ENCODE results near the gene REP15.
"Not testable (repeated sequence)": the region's sequence is repeated elsewhere in the genome, so short reads cannot be mapped to it uniquely, and the experiment has no call there.

REP15 gene, protein sequence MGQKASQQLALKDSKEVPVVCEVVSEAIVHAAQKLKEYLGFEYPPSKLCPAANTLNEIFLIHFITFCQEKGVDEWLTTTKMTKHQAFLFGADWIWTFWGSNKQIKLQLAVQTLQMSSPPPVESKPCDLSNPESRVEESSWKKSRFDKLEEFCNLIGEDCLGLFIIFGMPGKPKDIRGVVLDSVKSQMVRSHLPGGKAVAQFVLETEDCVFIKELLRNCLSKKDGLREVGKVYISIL

DNA sequence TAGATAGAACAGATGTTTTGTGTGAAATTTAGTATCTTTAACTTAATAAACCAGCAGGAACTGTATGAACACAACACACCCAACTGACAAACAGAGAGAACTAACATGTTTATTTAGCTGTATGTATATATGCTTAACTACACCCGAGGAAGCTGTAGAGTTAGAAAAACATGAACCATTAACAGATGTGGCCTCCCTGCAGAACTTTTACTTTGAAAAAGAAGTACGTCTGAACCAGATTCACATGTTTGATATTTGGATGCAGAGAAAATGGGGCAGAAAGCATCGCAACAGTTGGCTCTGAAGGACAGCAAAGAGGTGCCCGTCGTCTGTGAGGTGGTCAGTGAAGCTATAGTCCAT lies at the start of gene REP15:
Gene REP15 (plus strand): TSS at position 155 of the 360 bp plus-strand sequence. CDS start 116 bp downstream, at position 271.
- DNase-seq, result no peak

DNA sequence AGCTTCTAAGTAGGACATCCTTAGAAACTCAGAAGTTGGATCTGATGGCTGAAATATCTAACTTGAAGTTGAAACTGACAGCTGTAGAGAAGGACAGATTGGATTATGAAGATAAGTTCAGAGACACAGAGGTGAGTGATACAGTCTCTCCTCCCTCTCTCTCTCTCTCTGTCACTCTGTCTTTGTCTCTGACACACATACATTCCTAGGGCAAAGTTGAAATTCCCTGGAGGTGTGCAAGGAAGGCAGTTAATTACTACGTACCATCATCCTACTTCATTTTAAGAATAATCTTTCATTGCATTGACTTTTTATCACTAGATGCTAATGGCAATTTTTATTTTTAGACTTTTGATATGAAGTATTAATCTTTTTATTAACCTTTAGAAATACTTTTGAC lies 46.2 kb upstream of the REP15 start:
- no peak for DNase-seq

DNA sequence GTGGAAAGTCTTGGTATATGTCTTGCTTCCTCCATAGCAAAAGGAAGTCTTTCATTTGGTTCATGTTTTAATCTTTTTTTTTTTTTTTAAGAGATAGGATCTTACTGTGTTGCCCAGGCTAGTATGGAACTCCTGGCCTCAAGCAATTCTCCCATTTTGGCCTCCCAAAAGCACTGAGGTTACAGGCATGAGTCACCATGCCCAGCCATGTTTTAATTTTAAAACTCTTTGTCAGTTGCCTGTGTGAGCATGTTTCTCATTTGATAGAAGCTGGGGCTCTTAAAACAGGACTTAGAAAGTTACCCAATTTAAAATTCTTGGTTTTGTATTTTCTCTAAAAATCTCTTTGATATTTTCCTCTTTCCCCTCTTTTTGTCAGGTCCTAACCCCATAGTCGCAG lies 45.0 kb upstream of the REP15 start:
- no peak for DNase-seq

DNA sequence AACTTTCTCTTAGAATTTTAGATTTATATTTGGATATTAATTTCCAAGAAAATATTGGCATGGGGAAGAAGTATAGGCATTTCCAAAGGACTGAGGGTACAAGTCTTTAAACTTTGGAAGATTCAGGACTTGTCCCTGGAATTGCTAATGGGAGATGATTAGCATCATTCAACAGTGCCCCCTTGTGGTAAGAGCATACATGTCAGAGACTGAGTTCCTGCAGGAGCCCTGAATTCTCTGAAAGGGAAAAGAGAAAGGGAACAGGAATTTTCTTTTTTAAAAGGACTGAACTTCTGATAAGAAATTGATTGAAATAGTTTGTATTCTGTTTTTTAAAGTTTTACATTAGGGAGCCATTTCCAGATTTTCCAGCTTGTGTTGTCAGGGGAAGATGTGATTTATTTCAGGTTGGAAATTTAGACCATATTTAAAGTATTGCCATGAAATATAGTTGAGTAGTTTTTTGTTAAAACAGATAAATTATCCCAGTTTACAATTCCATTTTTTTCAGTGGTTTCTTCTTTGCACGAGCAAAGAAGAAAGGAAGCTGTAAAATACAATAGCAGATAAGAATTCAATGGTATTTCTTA lies 44.0 kb upstream of the REP15 start:
- DNase-seq, result peak in 1 of 2 experiments; percentile 37

DNA sequence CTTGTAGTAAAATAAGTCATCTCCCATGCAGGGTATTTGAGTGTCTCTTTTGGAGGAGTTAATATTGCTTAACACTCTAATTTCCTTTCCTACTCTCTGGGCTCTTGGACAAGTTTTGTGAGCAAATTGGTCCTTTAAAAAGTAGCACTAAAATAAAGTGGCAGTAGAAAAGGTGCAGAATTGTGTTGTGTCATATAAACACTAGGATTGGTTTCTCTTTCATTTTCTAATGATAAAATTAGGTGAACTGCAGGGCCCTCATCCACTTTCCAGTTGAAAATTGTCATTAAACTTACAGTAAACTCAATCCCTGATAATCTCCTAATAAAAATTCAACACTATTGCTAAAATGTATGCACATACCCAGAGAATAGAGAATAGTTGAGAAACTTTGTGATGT lies 42.6 kb upstream of the REP15 start:
- no peak for DNase-seq

DNA sequence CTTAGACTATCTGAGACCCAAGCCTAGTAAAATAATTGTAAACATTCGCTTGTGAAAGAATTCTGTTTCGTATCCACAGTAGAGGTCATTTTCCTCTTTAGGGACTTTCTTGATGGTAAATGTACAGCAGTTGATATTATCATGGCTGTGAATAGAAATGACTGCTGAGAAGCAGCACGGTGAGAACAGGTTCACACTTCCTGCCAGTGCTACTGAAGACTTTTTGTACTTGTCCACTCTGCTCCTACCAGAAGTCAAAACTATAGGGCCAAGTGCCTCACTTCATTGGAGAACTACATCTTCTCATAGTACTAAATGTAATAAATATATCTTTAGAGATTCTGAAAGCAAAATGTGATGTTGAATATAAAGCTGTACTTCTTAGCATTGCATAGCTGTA lies 40.8 kb upstream of the REP15 start:
- not testable (repeated sequence) for DNase-seq

DNA sequence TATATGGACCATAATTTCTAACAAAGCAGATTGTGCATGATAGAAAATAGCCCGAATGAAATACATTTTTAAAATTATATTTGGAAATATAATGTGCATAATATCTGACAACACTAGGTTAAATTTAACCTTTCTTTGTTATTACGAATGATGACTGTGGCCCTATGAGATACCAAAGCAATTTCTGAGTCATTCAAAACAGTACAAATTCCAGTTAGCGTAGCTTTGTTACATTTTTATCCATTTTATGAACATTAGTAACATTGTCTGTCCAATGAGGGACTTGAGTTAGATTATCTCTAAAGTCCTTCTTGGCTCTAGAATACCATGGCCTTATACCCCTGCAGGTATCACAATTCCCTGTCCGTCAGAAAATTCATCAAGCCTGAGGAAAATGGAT lies 39.0 kb upstream of the REP15 start:
- no peak for DNase-seq

DNA sequence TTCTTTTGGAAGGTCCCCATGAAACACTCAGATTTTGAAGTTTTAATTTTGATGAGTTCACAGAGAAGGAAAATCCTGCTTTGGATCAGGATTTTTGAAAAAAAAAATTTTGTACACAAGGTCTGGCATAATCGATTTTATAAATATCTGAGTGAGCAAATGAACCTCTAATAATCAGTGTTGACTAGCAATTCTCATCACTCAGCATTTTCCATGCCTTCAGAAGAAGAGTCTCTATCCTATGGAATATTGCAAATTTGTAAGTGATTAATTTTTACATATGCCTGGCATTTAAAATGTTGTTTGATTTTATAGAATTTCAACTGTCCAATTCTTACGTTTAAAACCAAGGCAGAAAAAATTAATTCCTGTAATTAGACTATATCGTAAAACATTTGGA lies 30.5 kb upstream of the REP15 start:
- DNase-seq, result no peak

DNA sequence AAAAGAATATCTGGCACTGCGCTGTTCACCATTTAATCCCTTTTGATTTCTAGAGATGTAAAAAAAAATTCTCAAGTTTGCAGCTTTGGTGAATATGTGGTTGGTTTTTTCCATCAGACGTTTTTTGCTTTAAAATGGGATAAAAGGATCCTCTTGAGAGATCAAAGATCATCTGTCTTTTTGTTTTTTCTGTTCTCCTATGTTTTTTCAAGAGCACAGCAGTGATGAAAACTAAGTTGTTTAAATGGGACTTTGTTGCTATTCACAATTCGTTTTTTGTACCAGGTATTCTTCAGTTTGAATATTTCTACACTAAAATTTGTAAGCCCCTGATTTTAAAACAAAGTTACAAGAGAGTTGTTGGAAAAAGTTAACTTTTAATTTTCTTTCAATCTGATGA lies 29.7 kb upstream of the REP15 start:
- no peak for DNase-seq

- no peak for DNase-seq
These were observed 28.7 kb upstream of the REP15 start for GRCh38 chr12:27667540-27667939.

DNA sequence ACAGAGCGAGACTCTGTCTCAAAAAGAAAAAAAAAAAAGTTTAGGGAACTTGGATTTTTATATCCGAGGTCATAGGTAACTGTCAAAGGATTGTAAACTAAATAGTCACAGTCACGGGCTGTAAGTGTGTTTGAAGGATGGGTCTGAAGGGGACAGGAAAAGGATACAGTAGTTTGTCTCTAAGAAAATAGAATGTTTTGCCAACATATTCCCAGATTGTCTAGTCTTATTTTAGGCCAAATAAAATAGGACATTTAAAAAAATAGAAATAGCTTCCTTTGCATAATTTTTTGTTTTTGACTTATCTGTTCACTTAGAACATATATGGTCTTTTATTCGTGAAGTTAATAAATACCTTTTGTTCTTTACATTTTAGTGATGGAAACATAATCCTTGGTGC lies 24.2 kb upstream of the REP15 start:
- no peak for DNase-seq

- no peak for DNase-seq
These were observed 23.6 kb upstream of the REP15 start for GRCh38 chr12:27672643-27673042.

DNA sequence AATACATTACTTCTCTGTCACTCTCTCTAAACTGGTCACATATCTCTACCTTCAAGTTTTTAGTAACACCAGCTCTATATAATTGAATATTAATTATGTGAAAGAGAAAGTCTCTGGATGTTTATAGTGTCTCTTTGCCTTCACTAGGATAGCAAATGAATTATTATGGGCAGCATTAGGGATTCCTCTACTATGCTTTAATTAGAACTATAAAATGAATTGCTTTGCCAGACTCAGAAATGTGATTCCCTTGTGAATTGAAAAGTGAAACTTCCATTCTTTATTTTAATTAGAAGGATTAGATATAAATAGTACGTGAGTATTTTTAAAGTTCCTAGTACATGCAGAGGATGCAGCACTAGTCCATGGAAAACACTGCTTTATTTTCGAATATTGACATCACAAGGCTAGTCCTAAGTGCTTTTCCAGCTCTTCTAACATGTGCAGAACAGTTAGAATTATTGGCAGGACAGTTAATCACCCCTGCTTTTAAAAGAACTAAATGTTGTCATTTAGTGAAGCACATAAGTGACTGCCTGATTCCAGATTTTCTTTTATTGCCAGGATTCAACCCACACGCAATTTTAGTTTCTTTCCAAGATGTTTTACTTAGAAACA lies 23.0 kb upstream of the REP15 start:
- DNase-seq, result no peak

- DNase-seq, result no peak
These were observed 21.3 kb upstream of the REP15 start for GRCh38 chr12:27674989-27675388.

GRCh38 chr12:27680619-27681018 lies 15.6 kb upstream of the REP15 start:
- no peak for DNase-seq

GRCh38 chr12:27682534-27682933 lies 13.7 kb upstream of the REP15 start:
- DNase-seq, result no peak

GRCh38 chr12:27685274-27685673 lies 11.0 kb upstream of the REP15 start:
- no peak for DNase-seq

DNA sequence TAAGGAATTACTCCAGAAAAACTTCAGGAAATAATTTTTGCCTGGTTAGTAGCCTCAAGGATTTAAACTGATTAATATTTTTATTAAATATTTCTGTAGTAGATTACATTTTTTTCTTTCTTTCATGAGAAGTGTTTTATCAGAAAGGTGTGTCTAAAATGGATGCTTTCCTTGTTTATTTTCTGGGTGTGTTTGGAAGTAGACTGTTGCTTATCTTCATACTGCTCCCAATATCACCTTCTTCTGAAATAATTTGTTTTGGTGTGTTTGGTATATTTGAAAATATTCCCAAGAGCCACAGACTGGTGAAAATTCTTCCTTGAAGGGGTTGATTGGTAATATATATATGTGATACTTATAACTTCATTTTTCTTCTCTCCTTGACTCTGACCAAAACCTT lies 10.1 kb upstream of the REP15 start:
- no peak for DNase-seq

GRCh38 chr12:27688671-27689070 lies 7.6 kb upstream of the REP15 start:
- DNase-seq, result no peak

GRCh38 chr12:27689558-27690180 lies 6.6 kb upstream of the REP15 start:
- no peak for DNase-seq

DNA sequence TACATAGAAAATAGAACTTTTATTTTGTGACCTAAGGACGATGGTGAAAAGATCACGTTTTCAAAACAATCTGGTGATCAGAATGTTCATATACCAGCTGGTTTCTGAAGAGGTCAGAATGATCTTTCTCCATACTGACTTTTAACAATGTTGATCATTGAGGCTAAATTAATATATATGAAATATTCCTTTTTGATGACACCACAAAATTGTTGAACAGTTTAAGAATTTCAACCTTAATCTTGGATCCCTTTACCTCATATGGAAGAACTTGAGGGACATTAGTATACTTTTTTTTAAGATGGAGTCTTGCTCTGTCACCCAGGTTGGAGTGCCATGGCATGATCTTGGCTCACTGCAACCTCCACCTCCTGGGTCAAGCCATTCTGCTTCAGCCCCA lies 2.8 kb upstream of the REP15 start:
- no peak for DNase-seq

DNA sequence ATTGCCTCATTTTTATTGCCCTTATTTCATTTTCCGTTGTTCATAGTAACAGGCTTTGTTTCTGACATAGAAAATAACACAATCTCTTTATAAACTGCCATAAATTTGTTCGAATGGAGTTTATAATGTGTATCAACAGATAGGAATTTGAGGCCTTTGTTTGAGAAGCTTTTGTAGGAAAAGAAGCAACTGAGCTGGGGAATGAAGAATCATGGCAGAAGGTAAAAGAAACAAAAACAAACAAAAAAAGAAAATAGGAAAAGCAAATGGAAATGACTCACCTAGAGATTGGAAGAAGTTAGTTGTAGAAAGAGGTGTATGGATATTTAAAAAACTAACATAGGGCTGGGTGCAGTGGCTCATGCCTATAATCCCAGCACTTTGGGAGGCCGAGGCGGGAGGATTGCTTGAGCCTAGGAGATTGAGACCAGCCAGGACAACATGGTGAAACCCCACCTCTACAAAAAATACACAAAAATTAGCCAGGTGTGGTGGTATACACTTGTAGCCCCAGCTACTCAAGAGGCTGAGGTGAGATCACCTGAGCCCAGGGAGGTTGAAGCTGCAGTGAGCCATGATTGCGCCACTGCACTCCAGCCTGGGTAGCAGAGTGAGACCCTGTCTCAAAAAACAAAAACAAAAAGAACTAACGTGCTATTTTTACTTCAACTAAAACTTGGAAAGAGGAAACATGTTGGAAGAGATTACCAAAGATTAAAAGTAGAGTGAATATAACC lies 523 bp upstream of the REP15 start:
- DNase-seq, result no peak

DNA sequence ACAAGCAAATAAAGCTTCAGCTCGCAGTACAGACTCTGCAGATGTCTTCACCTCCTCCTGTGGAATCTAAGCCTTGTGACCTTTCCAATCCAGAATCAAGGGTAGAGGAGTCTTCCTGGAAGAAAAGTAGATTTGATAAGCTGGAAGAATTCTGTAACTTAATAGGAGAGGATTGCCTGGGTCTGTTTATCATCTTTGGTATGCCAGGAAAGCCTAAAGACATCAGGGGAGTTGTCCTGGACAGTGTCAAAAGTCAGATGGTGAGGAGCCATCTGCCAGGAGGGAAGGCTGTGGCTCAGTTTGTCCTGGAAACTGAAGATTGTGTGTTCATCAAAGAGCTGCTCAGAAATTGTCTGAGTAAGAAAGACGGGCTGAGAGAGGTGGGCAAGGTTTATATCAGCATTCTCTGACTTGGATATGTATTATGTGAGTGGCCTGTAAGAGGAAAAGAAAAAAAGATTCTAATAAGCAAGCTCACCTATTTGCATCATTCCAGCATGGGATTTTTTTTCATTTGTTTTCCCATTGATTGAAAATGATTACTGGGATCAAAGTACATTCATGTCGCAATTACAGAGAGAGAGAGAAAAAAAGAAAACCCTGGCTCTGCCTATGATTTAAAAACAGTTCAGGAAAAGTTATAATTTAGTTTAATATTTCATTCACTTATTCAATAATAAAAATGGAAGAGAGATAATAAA lies 767 bp downstream of the REP15 start:
- no peak for DNase-seq

Measured in cerebellar nuclear complex (tissue), 1 donor.